Neuron (in vitro differentiated cells): ENCODE data around the gene ALPK1.

Experiments used
- H2AFZ ChIP-seq: one replicate; pipeline ENCODE4 v1.6.1; 2013; ENCODE audit warnings: low read depth, mild to moderate bottlenecking, inconsistent platforms, low read length, moderate library complexity
- H3K27me3 ChIP-seq: one replicate; pipeline ENCODE4 v1.6.1; 2013; ENCODE audit warnings: low read length; ENCODE audit not compliant: insufficient read depth
- H3K36me3 ChIP-seq: one replicate; pipeline ENCODE4 v1.6.1; 2013; ENCODE audit warnings: low read length; ENCODE audit not compliant: insufficient read depth
- H3K4me1 ChIP-seq: one replicate; pipeline ENCODE4 v1.6.1; 2013; ENCODE audit warnings: low read length; ENCODE audit not compliant: insufficient read depth
- H3K4me3 ChIP-seq: 2 replicates; pipeline ENCODE4 v1.5.1; 2013; ENCODE audit warnings: mild to moderate bottlenecking, low read length, moderate library complexity
- H3K9me3 ChIP-seq: one replicate; pipeline ENCODE4 v1.6.1; 2013; ENCODE audit warnings: low read length

ALPK1 gene

GRCh38 chr4:112296949-112297880, at the start of gene ALPK1:
TSS of gene ALPK1 (plus strand) at chr4:112297369.
- Histone ChIP-seq H3K27me3 (no peaks in the 10 kb centered on the region), H3K4me3 (peak within 1 kb of the TSS; percentile 47), H3K4me1 (peaks cover 6% of the 10 kb centered on the region), H3K36me3 (no peaks in the 10 kb centered on the region), H3K9me3 (no peaks in the 10 kb centered on the region), H2AFZ (peak within 1 kb of the TSS; percentile 83)

GRCh38 chr4:112251019-112251643, 46.0 kb upstream of the ALPK1 start:
- H3K4me1 ChIP-seq: no peaks in the 10 kb centered on the region
- no peak overlapping the region for H2AFZ ChIP-seq
- H3K27me3 ChIP-seq: no peaks in the 10 kb centered on the region
- peaks cover 7% of the 10 kb centered on the region for H3K36me3 ChIP-seq
- H3K4me3 ChIP-seq: no peak overlapping the region
- H3K9me3 ChIP-seq: no peaks in the 10 kb centered on the region

- Histone ChIP-seq H3K36me3 (peaks cover 10% of the 10 kb centered on the region), H3K4me1 (no peaks in the 10 kb centered on the region), H3K4me3 (no peak overlapping the region)
Observed at GRCh38 chr4:112252234-112252633, 44.9 kb upstream of the ALPK1 start.

GRCh38 chr4:112253382-112254000, 43.7 kb upstream of the ALPK1 start:
- Histone ChIP-seq H3K27me3 (no peaks in the 10 kb centered on the region), H2AFZ (no peak overlapping the region), H3K9me3 (no peaks in the 10 kb centered on the region), H3K36me3 (peaks cover 10% of the 10 kb centered on the region), H3K4me1 (no peaks in the 10 kb centered on the region), H3K4me3 (no peak overlapping the region)

More at GRCh38 chr4:112252234-112252633, 44.9 kb upstream of the ALPK1 start:
- H2AFZ ChIP-seq: no peak overlapping the region
- no peaks in the 10 kb centered on the region for H3K27me3 ChIP-seq
- H3K9me3 ChIP-seq: no peaks in the 10 kb centered on the region

GRCh38 chr4:112257098-112257497, 40.1 kb upstream of the ALPK1 start:
- Histone ChIP-seq H3K4me1 (no peaks in the 10 kb centered on the region), H3K27me3 (no peaks in the 10 kb centered on the region), H3K36me3 (peaks cover 25% of the 10 kb centered on the region), H3K4me3 (no peak overlapping the region), H3K9me3 (no peaks in the 10 kb centered on the region), H2AFZ (no peak overlapping the region)

GRCh38 chr4:112266823-112267222, 30.3 kb upstream of the ALPK1 start:
- Histone ChIP-seq H2AFZ (no peak overlapping the region), H3K36me3 (peaks cover 45% of the 10 kb centered on the region), H3K4me3 (no peak overlapping the region), H3K27me3 (no peaks in the 10 kb centered on the region), H3K9me3 (peaks cover 2% of the 10 kb centered on the region), H3K4me1 (no peaks in the 10 kb centered on the region)

- Histone ChIP-seq H3K9me3 (peaks cover 5% of the 10 kb centered on the region), H3K4me1 (no peaks in the 10 kb centered on the region), H3K36me3 (peaks cover 25% of the 10 kb centered on the region), H3K4me3 (no peak overlapping the region), H3K27me3 (no peaks in the 10 kb centered on the region), H2AFZ (no peak overlapping the region)
Observed at GRCh38 chr4:112270051-112270450, 27.1 kb upstream of the ALPK1 start.

- Histone ChIP-seq H3K4me3 (no peak overlapping the region), H3K27me3 (no peaks in the 10 kb centered on the region), H2AFZ (no peak overlapping the region), H3K4me1 (no peaks in the 10 kb centered on the region), H3K36me3 (peaks cover 22% of the 10 kb centered on the region), H3K9me3 (peaks cover 5% of the 10 kb centered on the region)
Observed at GRCh38 chr4:112270640-112271421, 26.3 kb upstream of the ALPK1 start.

- Histone ChIP-seq H3K4me3 (no peak overlapping the region), H3K36me3 (peaks cover 14% of the 10 kb centered on the region), H3K4me1 (no peaks in the 10 kb centered on the region), H2AFZ (no peak overlapping the region), H3K9me3 (peaks cover 7% of the 10 kb centered on the region), H3K27me3 (no peaks in the 10 kb centered on the region)
Observed at GRCh38 chr4:112272292-112272691, 24.9 kb upstream of the ALPK1 start.

- H3K4me3 ChIP-seq: no peak overlapping the region
- no peaks in the 10 kb centered on the region for H3K36me3 ChIP-seq
- H2AFZ ChIP-seq: no peak overlapping the region
- peaks cover 7% of the 10 kb centered on the region for H3K9me3 ChIP-seq
- H3K4me1 ChIP-seq: no peaks in the 10 kb centered on the region
- no peaks in the 10 kb centered on the region for H3K27me3 ChIP-seq
Observed at GRCh38 chr4:112274959-112275358, 22.2 kb upstream of the ALPK1 start.

- no peak overlapping the region for H3K4me3 ChIP-seq
- no peaks in the 10 kb centered on the region for H3K27me3 ChIP-seq
- peaks cover 7% of the 10 kb centered on the region for H3K9me3 ChIP-seq
- H3K4me1 ChIP-seq: no peaks in the 10 kb centered on the region
- no peaks in the 10 kb centered on the region for H3K36me3 ChIP-seq
- H2AFZ ChIP-seq: no peak overlapping the region
Observed at GRCh38 chr4:112276113-112276512, 21.1 kb upstream of the ALPK1 start.

- no peaks in the 10 kb centered on the region for H3K27me3 ChIP-seq
- no peaks in the 10 kb centered on the region for H3K4me1 ChIP-seq
- no peak overlapping the region for H2AFZ ChIP-seq
- H3K36me3 ChIP-seq: no peaks in the 10 kb centered on the region
- no peak overlapping the region for H3K4me3 ChIP-seq
- H3K9me3 ChIP-seq: peaks cover 3% of the 10 kb centered on the region
Observed at GRCh38 chr4:112277220-112277619, 19.9 kb upstream of the ALPK1 start.
